Measurements from ENCODE around the gene RALGPS1. TPM values are rescaled to one million over a fixed set of nuclear protein-coding genes. Genes with fewer than 3 reads are reported as not detected.

The RALGPS1 gene
- total and polyA plus RNA-seq, 3 experiments from 2014 or later = 1.6 to 3.2 (median 2.4) TPM

DNA sequence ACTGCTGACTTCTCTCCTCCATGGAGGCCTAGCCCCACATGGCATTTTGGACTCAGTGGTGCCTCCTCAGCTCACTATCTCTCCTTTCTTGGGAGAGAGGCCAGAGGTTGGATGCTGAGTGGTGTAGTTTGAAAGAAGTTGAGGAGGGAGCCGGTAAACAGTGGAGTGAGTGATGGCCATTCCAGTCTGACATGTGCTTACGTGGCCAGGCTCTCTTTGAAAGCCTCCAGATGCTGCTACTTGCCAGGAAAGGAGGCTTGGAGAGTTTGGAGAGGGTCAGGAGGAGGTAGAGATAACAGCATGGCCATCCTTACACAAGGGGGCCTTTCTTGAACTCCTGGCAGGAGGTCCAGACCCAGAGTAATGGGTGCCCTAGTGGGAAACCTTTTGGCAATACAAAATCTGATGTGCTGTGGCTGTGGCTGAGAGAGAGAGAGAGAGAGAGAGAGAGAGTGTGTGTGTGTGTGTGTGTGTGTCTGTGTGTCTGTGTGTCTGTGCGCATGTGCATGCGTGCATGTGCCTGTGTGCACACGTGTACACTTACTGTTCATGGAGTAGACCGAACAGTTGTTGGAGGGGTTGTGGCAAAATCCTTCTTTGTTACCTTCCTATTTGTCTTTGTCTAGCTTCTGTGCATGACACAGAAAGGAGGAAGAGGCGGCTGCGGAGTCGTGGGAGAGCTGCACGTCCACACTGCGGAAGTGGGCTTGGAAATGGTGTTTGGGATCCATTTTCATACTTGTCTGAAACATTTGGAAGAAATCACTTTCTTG, 37.8 kb downstream of the RALGPS1 start:
- ChIA-PET CTCF (no interaction called here), POLR2A (no interaction called here)
- H3K4me1 Mint-ChIP-seq = no peaks in the 10 kb centered on the region
- Histone ChIP-seq H3K4me1 (ENCODE audit: insufficient read depth, low read length) (no peaks in the 10 kb centered on the region), H3K9me3 (ENCODE audit: low read length) (no peaks in the 10 kb centered on the region), H3K36me3 (ENCODE audit: insufficient read depth, low read length) (no peaks in the 10 kb centered on the region), H3K27ac (ENCODE audit: low read depth, low read length) (no peak overlapping the region), H3K27me3 (ENCODE audit: insufficient read depth, low read length, poor library complexity, severe bottlenecking) (no peaks in the 10 kb centered on the region), H3K4me3 (ENCODE audit: low read length) (no peak overlapping the region)
- H3K27ac Mint-ChIP-seq = peak overlapping the region in 1 of 8 donors; percentile 26
- DNase-seq = no peak
- peaks cover 0 to 2% (median 0%) of the 10 kb centered on the region in 3 donors for H3K36me3 Mint-ChIP-seq
- no peak overlapping the region for H3K4me3 Mint-ChIP-seq
- H3K27me3 Mint-ChIP-seq = no peaks in the 10 kb centered on the region
- no peaks in the 10 kb centered on the region for H3K9me3 Mint-ChIP-seq

DNA sequence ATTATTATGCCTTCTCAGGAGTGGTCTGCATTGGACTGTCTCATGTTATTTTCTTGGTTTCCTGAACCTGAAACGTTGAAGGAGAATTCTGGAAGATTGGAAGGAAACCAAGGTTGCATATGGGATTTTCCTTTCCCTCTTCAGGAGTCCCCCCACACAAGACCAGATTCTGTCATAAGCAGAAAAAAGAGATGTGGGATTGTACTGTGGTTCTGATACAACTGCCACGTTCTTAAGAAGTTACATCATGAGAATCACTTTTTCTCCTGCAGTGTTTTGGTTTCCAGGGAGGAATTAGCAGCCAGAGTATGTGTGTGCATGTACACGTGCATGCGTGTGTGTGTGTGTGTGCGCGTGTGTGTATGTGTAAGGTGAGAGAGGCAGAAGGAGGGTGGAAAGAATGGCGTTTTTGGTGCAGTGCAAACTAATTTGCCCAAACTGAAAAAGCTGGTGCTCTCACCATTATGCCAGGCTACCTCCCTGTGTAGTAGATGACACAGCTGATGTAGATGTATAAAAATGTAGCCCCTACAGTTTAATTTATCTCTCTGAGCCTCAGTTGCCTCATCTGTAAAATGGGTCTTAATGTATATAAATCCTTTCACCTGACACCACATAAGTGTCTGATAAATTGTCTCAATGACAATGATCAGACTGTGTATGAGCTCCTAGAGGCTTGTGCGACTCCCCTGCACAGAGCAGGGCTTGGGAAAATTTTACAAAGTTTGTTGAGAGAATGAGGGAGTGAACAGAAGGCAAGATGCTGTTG, 38.6 kb downstream of the RALGPS1 start:
- H3K27ac Mint-ChIP-seq = no peak overlapping the region
- no peak overlapping the region for H3K4me3 Mint-ChIP-seq
- Histone ChIP-seq H3K4me3 (ENCODE audit: low read length) (no peak overlapping the region), H3K4me1 (ENCODE audit: insufficient read depth, low read length) (no peaks in the 10 kb centered on the region), H3K27me3 (ENCODE audit: insufficient read depth, low read length, poor library complexity, severe bottlenecking) (no peaks in the 10 kb centered on the region), H3K27ac (ENCODE audit: low read depth, low read length) (no peak overlapping the region), H3K9me3 (ENCODE audit: low read length) (no peaks in the 10 kb centered on the region), H3K36me3 (ENCODE audit: insufficient read depth, low read length) (no peaks in the 10 kb centered on the region)
- ChIA-PET POLR2A (no interaction called here), CTCF (no interaction called here)
- peaks cover 0 to 2% (median 0%) of the 10 kb centered on the region in 3 donors for H3K36me3 Mint-ChIP-seq
- no peaks in the 10 kb centered on the region for H3K4me1 Mint-ChIP-seq
- H3K9me3 Mint-ChIP-seq = no peaks in the 10 kb centered on the region
- no peak for DNase-seq
- H3K27me3 Mint-ChIP-seq = no peaks in the 10 kb centered on the region

DNA sequence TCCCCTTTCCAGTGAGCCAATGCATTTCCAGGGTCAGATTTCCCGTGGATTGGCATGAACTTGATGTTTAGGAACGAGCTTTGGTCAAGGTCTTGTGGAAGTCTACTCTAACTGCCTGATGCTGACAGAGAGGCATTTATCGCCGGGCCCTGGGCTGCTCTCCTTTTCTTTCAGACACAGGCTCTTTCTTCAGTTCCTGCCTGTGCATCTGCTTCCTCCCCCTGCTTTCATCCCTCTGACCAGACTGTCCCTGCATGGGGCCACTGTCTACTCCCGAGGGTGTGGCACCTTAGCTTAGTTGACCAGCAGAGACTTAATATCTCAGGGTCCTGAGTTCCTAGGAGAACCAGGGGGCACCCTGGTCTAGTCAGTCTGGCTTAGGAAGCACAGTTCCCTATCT, 41.2 kb downstream of the RALGPS1 start:
- Histone ChIP-seq H3K27me3 (ENCODE audit: insufficient read depth, low read length, poor library complexity, severe bottlenecking) (no peaks in the 10 kb centered on the region), H3K4me3 (ENCODE audit: low read length) (no peak overlapping the region), H3K9me3 (ENCODE audit: low read length) (no peaks in the 10 kb centered on the region), H3K36me3 (ENCODE audit: insufficient read depth, low read length) (no peaks in the 10 kb centered on the region), H3K4me1 (ENCODE audit: insufficient read depth, low read length) (no peaks in the 10 kb centered on the region), H3K27ac (ENCODE audit: low read depth, low read length) (no peak overlapping the region)
- Mint-ChIP-seq H3K4me3 (no peak overlapping the region), H3K27ac (peak overlapping the region in 1 of 8 donors; percentile 65), H3K9me3 (no peaks in the 10 kb centered on the region), H3K36me3 (peaks cover 0 to 2% (median 0%) of the 10 kb centered on the region in 3 donors), H3K4me1 (peaks cover 0 to 5% (median 0%) of the 10 kb centered on the region in 3 donors), H3K27me3 (peaks cover 0 to under 1% of the 10 kb centered on the region in 2 donors)
- DNase-seq = no peak
- CTCF ChIA-PET = interaction anchor here (2.4 kb wide), 1 partner anchor 10 kb away, joined by 8 read pairs; no protein-coding TSS in a partner anchor
- POLR2A ChIA-PET = no interaction called here

DNA sequence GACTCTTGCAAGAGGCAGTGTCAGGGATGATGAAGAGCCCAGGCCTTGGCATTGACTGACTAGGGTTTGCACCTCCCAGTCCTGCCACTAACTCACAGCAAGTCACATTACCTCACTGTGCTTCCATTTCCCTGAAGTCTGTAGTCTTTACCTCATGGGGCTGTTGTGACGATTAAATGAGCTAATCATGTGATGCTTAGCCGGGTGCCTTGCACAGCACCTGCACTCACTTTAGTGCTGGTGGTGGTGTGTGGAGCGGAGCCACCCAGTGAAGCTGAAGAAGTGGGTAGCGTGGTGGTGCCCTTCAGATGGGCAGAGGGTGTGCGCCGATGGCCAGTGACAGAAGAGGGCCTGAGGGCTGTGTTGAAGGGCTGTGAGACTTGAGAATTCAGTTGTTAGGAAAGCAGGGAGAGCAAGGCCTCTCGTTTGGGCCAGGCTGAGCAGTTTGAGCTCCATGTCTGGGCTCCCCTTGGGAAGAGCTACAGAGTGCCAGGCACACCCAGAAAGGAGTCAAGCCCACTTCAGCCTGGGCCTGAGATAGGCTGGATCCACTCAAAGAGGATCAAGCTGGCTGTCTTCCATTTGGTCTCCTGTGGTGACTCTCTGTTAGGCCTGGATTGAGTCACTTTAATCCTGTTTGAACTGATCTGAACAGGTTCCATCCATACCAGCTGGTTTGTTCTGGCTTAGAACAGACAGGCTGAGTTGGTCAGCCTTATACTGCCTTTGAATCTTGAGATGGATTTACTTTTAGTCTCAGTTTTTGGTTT, 42.5 kb downstream of the RALGPS1 start:
- Mint-ChIP-seq H3K27ac (peak overlapping the region in 2 of 8 donors; percentile 58 to 63), H3K4me3 (no peak overlapping the region), H3K4me1 (peaks cover 0 to 5% (median 0%) of the 10 kb centered on the region in 3 donors), H3K9me3 (no peaks in the 10 kb centered on the region), H3K36me3 (peaks cover 0 to 2% (median 0%) of the 10 kb centered on the region in 3 donors), H3K27me3 (peaks cover 0 to 1% of the 10 kb centered on the region in 2 donors)
- Histone ChIP-seq H3K27ac (ENCODE audit: low read depth, low read length) (no peak overlapping the region), H3K36me3 (ENCODE audit: insufficient read depth, low read length) (no peaks in the 10 kb centered on the region), H3K9me3 (ENCODE audit: low read length) (no peaks in the 10 kb centered on the region), H3K4me3 (ENCODE audit: low read length) (no peak overlapping the region), H3K27me3 (ENCODE audit: insufficient read depth, low read length, poor library complexity, severe bottlenecking) (no peaks in the 10 kb centered on the region), H3K4me1 (ENCODE audit: insufficient read depth, low read length) (no peaks in the 10 kb centered on the region)
- DNase-seq = no peak
- ChIA-PET POLR2A (no interaction called here), CTCF (interaction anchor here (2.4 kb wide), 1 partner anchor 9 kb away, joined by 8 read pairs; no protein-coding TSS in a partner anchor)

GRCh38 chr9:126957687-126958053, 43.1 kb downstream of the RALGPS1 start:
- Histone ChIP-seq H3K27me3 (ENCODE audit: insufficient read depth, low read length, poor library complexity, severe bottlenecking) (no peaks in the 10 kb centered on the region), H3K27ac (ENCODE audit: low read depth, low read length) (no peak overlapping the region), H3K9me3 (ENCODE audit: low read length) (no peaks in the 10 kb centered on the region), H3K36me3 (ENCODE audit: insufficient read depth, low read length) (no peaks in the 10 kb centered on the region), H3K4me3 (ENCODE audit: low read length) (no peak overlapping the region), H3K4me1 (ENCODE audit: insufficient read depth, low read length) (no peaks in the 10 kb centered on the region)
- Mint-ChIP-seq H3K9me3 (no peaks in the 10 kb centered on the region), H3K27ac (no peak overlapping the region), H3K27me3 (peaks cover 0 to 1% of the 10 kb centered on the region in 2 donors), H3K4me1 (peaks cover 0 to 5% (median 0%) of the 10 kb centered on the region in 3 donors), H3K36me3 (peaks cover 0 to 2% (median 0%) of the 10 kb centered on the region in 3 donors), H3K4me3 (no peak overlapping the region)
- no peak for DNase-seq
- ChIA-PET CTCF (interaction anchor here (0.9 to 2.4 kb wide), 2 partner anchors 8 to 242 kb away, joined by 5 to 8 read pairs; no protein-coding TSS in a partner anchor), POLR2A (no interaction called here)

GRCh38 chr9:126959336-126959735, 44.8 kb downstream of the RALGPS1 start:
- H3K27me3 Mint-ChIP-seq = peaks cover 0 to 1% of the 10 kb centered on the region in 2 donors
- no peak overlapping the region for H3K4me3 ChIP-seq (ENCODE audit: low read length)
- ChIA-PET POLR2A (no interaction called here), CTCF (no interaction called here)
- no peaks in the 10 kb centered on the region for H3K9me3 Mint-ChIP-seq
- no peak for DNase-seq
- H3K27ac ChIP-seq (ENCODE audit: low read depth, low read length) = no peak overlapping the region
- no peak overlapping the region for H3K4me3 Mint-ChIP-seq
- peaks cover 0 to 6% (median 5%) of the 10 kb centered on the region in 3 donors for H3K36me3 Mint-ChIP-seq
- H3K4me1 ChIP-seq (ENCODE audit: insufficient read depth, low read length) = no peaks in the 10 kb centered on the region
- H3K36me3 ChIP-seq (ENCODE audit: insufficient read depth, low read length) = no peaks in the 10 kb centered on the region
- peak overlapping the region in 2 of 8 donors; percentile 3 to 58 for H3K27ac Mint-ChIP-seq
- H3K9me3 ChIP-seq (ENCODE audit: low read length) = no peaks in the 10 kb centered on the region
- peaks cover 0 to 5% (median 0%) of the 10 kb centered on the region in 3 donors for H3K4me1 Mint-ChIP-seq
- H3K27me3 ChIP-seq (ENCODE audit: insufficient read depth, low read length, poor library complexity, severe bottlenecking) = no peaks in the 10 kb centered on the region

DNA sequence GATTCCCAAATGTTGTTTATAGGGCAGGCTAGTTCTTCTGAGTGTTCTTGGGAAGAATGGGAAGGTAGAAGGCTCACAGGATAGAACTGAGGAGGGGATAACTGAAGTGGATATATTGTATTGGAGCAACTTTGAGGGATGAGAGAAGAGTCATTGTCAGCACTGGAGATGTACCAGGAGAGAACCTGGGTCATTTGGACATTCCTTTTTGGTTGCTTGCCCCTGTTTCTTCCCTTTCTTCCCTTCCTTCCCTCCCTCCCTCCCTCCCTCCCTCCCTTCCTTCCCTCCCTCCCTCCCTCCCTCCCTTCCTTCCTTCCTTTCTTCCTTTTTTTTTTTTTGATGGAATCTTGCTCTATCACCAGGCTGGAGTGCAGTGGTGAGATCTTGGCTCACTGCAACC, 45.3 kb downstream of the RALGPS1 start:
- peaks cover 0 to 5% (median 0%) of the 10 kb centered on the region in 3 donors for H3K4me1 Mint-ChIP-seq
- H3K27me3 Mint-ChIP-seq = peaks cover 0 to 1% of the 10 kb centered on the region in 2 donors
- Histone ChIP-seq H3K4me1 (ENCODE audit: insufficient read depth, low read length) (no peaks in the 10 kb centered on the region), H3K36me3 (ENCODE audit: insufficient read depth, low read length) (no peaks in the 10 kb centered on the region), H3K27ac (ENCODE audit: low read depth, low read length) (no peak overlapping the region), H3K9me3 (ENCODE audit: low read length) (no peaks in the 10 kb centered on the region), H3K27me3 (ENCODE audit: insufficient read depth, low read length, poor library complexity, severe bottlenecking) (no peaks in the 10 kb centered on the region), H3K4me3 (ENCODE audit: low read length) (no peak overlapping the region)
- H3K9me3 Mint-ChIP-seq = no peaks in the 10 kb centered on the region
- no peak for DNase-seq
- POLR2A ChIA-PET = no interaction called here
- CTCF ChIA-PET = no interaction called here
- H3K4me3 Mint-ChIP-seq = no peak overlapping the region
- peak overlapping the region in 3 of 8 donors; percentile 3 to 27 (median 15) for H3K27ac Mint-ChIP-seq
- peaks cover 0 to 6% (median 5%) of the 10 kb centered on the region in 3 donors for H3K36me3 Mint-ChIP-seq

Data from CD8-positive, alpha-beta memory T cell (primary cell).